MCF 10A (cell line): Measurements from ENCODE around the gene NDNF. TPM values are rescaled to one million over a fixed set of nuclear protein-coding genes. Genes with fewer than 3 reads are reported as not detected.

Source experiments
- BruUV-seq: library from RNA; stranded (reverse); fragments of 400-500 nt; replicated peaks from 2 replicates; lab custom pipeline; 2021; lab: Mats Ljungman, UMichigan
- CTCF ChIA-PET: fragments of 300-600 bp; sonication (Branson Sonifier 250); formaldehyde crosslinking; extraction: SDS; loops from one replicate; lab custom pipeline; 2021; ENCODE audit warnings: antibody characterized with exemption, inconsistent platforms; lab: Yijun Ruan, JAX
- POLR2A ChIA-PET: fragments of 300-600, 350-650 bp; sonication (Branson Sonifier 250); formaldehyde crosslinking; extraction: SDS; loops from one replicate; lab custom pipeline; 2020; ENCODE audit warnings: antibody characterized with exemption, inconsistent platforms; lab: Yijun Ruan, JAX
- DNase-seq: peaks from one replicate; pipeline ENCODE4 v3.0.0-alpha.2; 2018; ENCODE audit not compliant: unreplicated experiment
- H3K27ac Mint-ChIP-seq: one replicate; pipeline ENCODE4 v1.8.0; 2022; ENCODE audit warnings: mild to moderate bottlenecking, low read depth, mixed read lengths; ENCODE audit not compliant: unreplicated experiment
- H3K27me3 Mint-ChIP-seq: one replicate; pipeline ENCODE4 v1.8.0; 2022; ENCODE audit warnings: mixed read lengths; ENCODE audit not compliant: insufficient read depth, unreplicated experiment
- H3K36me3 Mint-ChIP-seq: one replicate; pipeline ENCODE4 v1.8.0; 2022; ENCODE audit warnings: mild to moderate bottlenecking, moderate library complexity, mixed read lengths; ENCODE audit not compliant: insufficient read depth, unreplicated experiment
- H3K4me1 Mint-ChIP-seq: one replicate; pipeline ENCODE4 v1.8.0; 2022; ENCODE audit warnings: mixed read lengths; ENCODE audit not compliant: insufficient read depth, unreplicated experiment
- H3K4me3 Mint-ChIP-seq: one replicate; pipeline ENCODE4 v1.8.0; 2022; ENCODE audit warnings: mild to moderate bottlenecking, moderate library complexity, mixed read lengths; ENCODE audit not compliant: unreplicated experiment
- H3K9me3 Mint-ChIP-seq: one replicate; pipeline ENCODE4 v1.8.0; 2022; ENCODE audit warnings: mixed read lengths; ENCODE audit not compliant: unreplicated experiment
- CTCF ChIP-seq: fragments of 200-600 bp; IDR thresholded peaks from one replicate; pipeline ENCODE4 v1.8.0; 2022; ENCODE audit warnings: antibody characterized with exemption, mild to moderate bottlenecking; ENCODE audit not compliant: unreplicated experiment
- intact Hi-C: fragments of 100-400 bp; cut with micrococcal nuclease; formaldehyde crosslinking; loops from 2 replicates; pipeline ENCODE4 v1.14.1; 2022
- total RNA-seq: library from RNA; stranded (reverse); gene quantifications from 2 replicates; pipeline ENCODE4 v1.2.3, GENCODE V29; 2022

NDNF gene
- total RNA-seq, 1 experiment from 2014 or later, result not detected

GRCh38 chr4:121064482-121064881, 7.9 kb downstream of the NDNF start:
- CTCF ChIA-PET, result no interaction called here
- POLR2A ChIA-PET, result no interaction called here
- Mint-ChIP-seq H3K4me1 (peaks cover 6% of the 10 kb centered on the region), H3K4me3 (no peak overlapping the region), H3K9me3 (no peaks in the 10 kb centered on the region), H3K27me3 (no peaks in the 10 kb centered on the region), H3K27ac (no peak overlapping the region), H3K36me3 (no peaks in the 10 kb centered on the region)
- no TSS peak for BruUV-seq
- intact Hi-C loops, result no loop called here
- no peak for DNase-seq
- no peak for TF ChIP-seq CTCF

- TF ChIP-seq CTCF, result no peak
- DNase-seq, result no peak
Observed at GRCh38 chr4:121062521-121062920, 9.8 kb downstream of the NDNF start.

GRCh38 chr4:121061861-121062260, 10.5 kb downstream of the NDNF start:
- Mint-ChIP-seq H3K27ac (no peak overlapping the region), H3K36me3 (no peaks in the 10 kb centered on the region), H3K27me3 (no peaks in the 10 kb centered on the region), H3K9me3 (no peaks in the 10 kb centered on the region), H3K4me3 (no peak overlapping the region), H3K4me1 (peaks cover 6% of the 10 kb centered on the region)
- no peak for DNase-seq
- ChIA-PET POLR2A (interaction anchor here (0.7 kb wide), 1 partner anchor 234 kb away, joined by 3 read pairs; no protein-coding TSS in a partner anchor), CTCF (interaction anchor here (1.8 kb wide), 1 partner anchor 14 kb away, joined by 6 read pairs; no protein-coding TSS in a partner anchor)
- BruUV-seq, result no TSS peak
- no peak for TF ChIP-seq CTCF
- intact Hi-C loops, result no loop called here

More at GRCh38 chr4:121062521-121062920, 9.8 kb downstream of the NDNF start:
- no peaks in the 10 kb centered on the region for H3K36me3 Mint-ChIP-seq
- no peaks in the 10 kb centered on the region for H3K9me3 Mint-ChIP-seq
- H3K4me1 Mint-ChIP-seq, result peaks cover 6% of the 10 kb centered on the region
- ChIA-PET POLR2A (no interaction called here), CTCF (no interaction called here)
- H3K27me3 Mint-ChIP-seq, result no peaks in the 10 kb centered on the region
- no peak overlapping the region for H3K27ac Mint-ChIP-seq
- no peak overlapping the region for H3K4me3 Mint-ChIP-seq
- intact Hi-C loops, result no loop called here
- BruUV-seq, result no TSS peak

- TF ChIP-seq CTCF, result no peak
- POLR2A ChIA-PET, result interaction anchor here (0.7 kb wide), 1 partner anchor 233 kb away, joined by 3 read pairs; no protein-coding TSS in a partner anchor
- intact Hi-C loops, result no loop called here
- H3K36me3 Mint-ChIP-seq, result no peaks in the 10 kb centered on the region
- no peaks in the 10 kb centered on the region for H3K9me3 Mint-ChIP-seq
- CTCF ChIA-PET, result interaction anchor here (0.7 to 1.8 kb wide), 3 partner anchors 12 to 29 kb away, joined by 3 to 6 read pairs (median 6); no protein-coding TSS in a partner anchor
- BruUV-seq, result no TSS peak
- H3K4me3 Mint-ChIP-seq, result no peak overlapping the region
- H3K4me1 Mint-ChIP-seq, result peaks cover 6% of the 10 kb centered on the region
- no peaks in the 10 kb centered on the region for H3K27me3 Mint-ChIP-seq
- DNase-seq, result no peak
- H3K27ac Mint-ChIP-seq, result no peak overlapping the region
Observed at GRCh38 chr4:121061215-121061614, 11.1 kb downstream of the NDNF start.
